Neural progenitor cell (in vitro differentiated cells): ENCODE measurements around the gene SELENOS. TPM values are rescaled to one million over a fixed set of nuclear protein-coding genes. Genes with fewer than 3 reads are reported as not detected.

Source experiments
- DNase-seq: peaks from one replicate; pipeline ENCODE4 v3.0.0-alpha.2; 2016; ENCODE audit warnings: low spot score
- H2AFZ ChIP-seq: fragments of 200-600 bp; sonication (generic); replicated peaks from 2 replicates; pipeline ENCODE4 v1.6.1; 2016; ENCODE audit warnings: antibody characterized with exemption
- H3F3A ChIP-seq: fragments of 200-600 bp; sonication (generic); 2 replicates; pipeline ENCODE4 v1.6.1; 2016; ENCODE audit warnings: antibody characterized with exemption, low read depth
- H3K27ac ChIP-seq: fragments of 200-600 bp; sonication (generic); 2 replicates; pipeline ENCODE4 v1.5.1; 2016; ENCODE audit warnings: mild to moderate bottlenecking
- H3K27me3 ChIP-seq: fragments of 200-600 bp; sonication (generic); 2 replicates; pipeline ENCODE4 v1.6.1; 2016; ENCODE audit warnings: mild to moderate bottlenecking, moderate library complexity
- H3K36me3 ChIP-seq: fragments of 200-600 bp; sonication (generic); 2 replicates; pipeline ENCODE4 v1.5.1; 2016
- H3K4me1 ChIP-seq: fragments of 200-600 bp; sonication (generic); 2 replicates; pipeline ENCODE4 v1.6.1; 2016; ENCODE audit warnings: mixed run types
- H3K4me2 ChIP-seq: fragments of 200-600 bp; sonication (generic); 2 replicates; pipeline ENCODE4 v1.6.1; 2016
- H3K4me3 ChIP-seq: fragments of 200-600 bp; sonication (generic); 2 replicates; pipeline ENCODE4 v1.5.1; 2016
- H3K79me2 ChIP-seq: fragments of 200-600 bp; sonication (generic); 2 replicates; pipeline ENCODE4 v1.6.1; 2016; ENCODE audit warnings: low read depth
- H3K9ac ChIP-seq: fragments of 200-600 bp; sonication (generic); 2 replicates; pipeline ENCODE4 v1.6.1; 2016
- H3K9me3 ChIP-seq: fragments of 200-600 bp; sonication (generic); 2 replicates; pipeline ENCODE4 v1.5.1; 2016; ENCODE audit warnings: low read depth
- H4K20me1 ChIP-seq: fragments of 200-600 bp; sonication (generic); 2 replicates; pipeline ENCODE4 v1.6.1; 2016; ENCODE audit warnings: low read depth
- H3K27ac Mint-ChIP-seq: 3 replicates; pipeline ENCODE4 v1.8.0; 2021; ENCODE audit warnings: mixed read lengths
- H3K27me3 Mint-ChIP-seq: 2 replicates; pipeline ENCODE4 v1.8.0; 2022; ENCODE audit warnings: low read depth, mild to moderate bottlenecking, inconsistent platforms, moderate library complexity, mixed read lengths; ENCODE audit not compliant: insufficient read depth
- H3K36me3 Mint-ChIP-seq: 3 replicates; pipeline ENCODE4 v1.8.0; 2021; ENCODE audit warnings: mixed read lengths
- H3K4me1 Mint-ChIP-seq: 3 replicates; pipeline ENCODE4 v1.8.0; 2021; ENCODE audit warnings: mixed read lengths
- H3K4me3 Mint-ChIP-seq: 3 replicates; pipeline ENCODE4 v1.8.0; 2021; ENCODE audit warnings: mild to moderate bottlenecking, moderate library complexity, mixed read lengths
- H3K9me3 Mint-ChIP-seq: 3 replicates; pipeline ENCODE4 v1.8.0; 2020; ENCODE audit warnings: mixed read lengths
- EZH2 ChIP-seq: fragments of 200-600 bp; sonication (generic); IDR thresholded peaks from 2 replicates; pipeline ENCODE4 v1.6.1; 2017; ENCODE audit warnings: antibody characterized with exemption, mild to moderate bottlenecking, moderate library complexity
- EZH2phosphoT487 ChIP-seq: fragments of 200-600 bp; sonication (generic); IDR thresholded peaks from 2 replicates; pipeline ENCODE4 v1.6.1; 2017; ENCODE audit warnings: antibody characterized with exemption
- total RNA-seq: library from RNA; depleted of rRNA; stranded (reverse); fragments of >200 nt; gene quantifications from 2 replicates; pipeline ENCODE4 v1.2.3, GENCODE V29; 2015; ENCODE audit warnings: low replicate concordance
- TF ChIP-seq, protein P1 (sequence below): fragments of 200-600 bp; sonication (generic); IDR thresholded peaks from 2 replicates; pipeline ENCODE4 v1.5.1; 2017; ENCODE audit warnings: antibody characterized with exemption, mild to moderate bottlenecking

SELENOS gene
- total RNA-seq, 1 donor from 2014 or later: 39.1 TPM

GRCh38 chr15:101310508-101310907 lies 33.2 kb upstream of the SELENOS start:
- no peak for DNase-seq
- H3K4me3 Mint-ChIP-seq: no peak overlapping the region
- no peaks in the 10 kb centered on the region for H3K9me3 ChIP-seq
- no peaks in the 10 kb centered on the region for H3F3A ChIP-seq
- H3K27me3 ChIP-seq: no peaks in the 10 kb centered on the region
- no peaks in the 10 kb centered on the region for H4K20me1 ChIP-seq
- peaks cover 5% of the 10 kb centered on the region for H3K4me1 ChIP-seq
- H3K27ac Mint-ChIP-seq: no peak overlapping the region
- no peaks in the 10 kb centered on the region for H3K9me3 Mint-ChIP-seq
- no peak overlapping the region for H2AFZ ChIP-seq
- H3K27ac ChIP-seq: no peak overlapping the region
- no peak overlapping the region for H3K4me3 ChIP-seq
- H3K4me2 ChIP-seq: no peak overlapping the region
- H3K9ac ChIP-seq: no peak overlapping the region
- TF ChIP-seq, protein P1, sequence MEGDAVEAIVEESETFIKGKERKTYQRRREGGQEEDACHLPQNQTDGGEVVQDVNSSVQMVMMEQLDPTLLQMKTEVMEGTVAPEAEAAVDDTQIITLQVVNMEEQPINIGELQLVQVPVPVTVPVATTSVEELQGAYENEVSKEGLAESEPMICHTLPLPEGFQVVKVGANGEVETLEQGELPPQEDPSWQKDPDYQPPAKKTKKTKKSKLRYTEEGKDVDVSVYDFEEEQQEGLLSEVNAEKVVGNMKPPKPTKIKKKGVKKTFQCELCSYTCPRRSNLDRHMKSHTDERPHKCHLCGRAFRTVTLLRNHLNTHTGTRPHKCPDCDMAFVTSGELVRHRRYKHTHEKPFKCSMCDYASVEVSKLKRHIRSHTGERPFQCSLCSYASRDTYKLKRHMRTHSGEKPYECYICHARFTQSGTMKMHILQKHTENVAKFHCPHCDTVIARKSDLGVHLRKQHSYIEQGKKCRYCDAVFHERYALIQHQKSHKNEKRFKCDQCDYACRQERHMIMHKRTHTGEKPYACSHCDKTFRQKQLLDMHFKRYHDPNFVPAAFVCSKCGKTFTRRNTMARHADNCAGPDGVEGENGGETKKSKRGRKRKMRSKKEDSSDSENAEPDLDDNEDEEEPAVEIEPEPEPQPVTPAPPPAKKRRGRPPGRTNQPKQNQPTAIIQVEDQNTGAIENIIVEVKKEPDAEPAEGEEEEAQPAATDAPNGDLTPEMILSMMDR: no peak
- TF ChIP-seq EZH2 (no peak), EZH2phosphoT487 (no peak)
- peaks cover 8% of the 10 kb centered on the region for H3K4me1 Mint-ChIP-seq
- H3K79me2 ChIP-seq: no peaks in the 10 kb centered on the region
- H3K27me3 Mint-ChIP-seq: no peaks in the 10 kb centered on the region
- H3K36me3 ChIP-seq: no peaks in the 10 kb centered on the region
- no peaks in the 10 kb centered on the region for H3K36me3 Mint-ChIP-seq

GRCh38 chr15:101310161-101310480 lies 32.8 kb upstream of the SELENOS start:
- Histone ChIP-seq H3K27me3 (no peaks in the 10 kb centered on the region), H3K4me3 (no peak overlapping the region), H3K9ac (no peak overlapping the region), H2AFZ (no peak overlapping the region), H3K9me3 (no peaks in the 10 kb centered on the region), H4K20me1 (no peaks in the 10 kb centered on the region), H3K27ac (no peak overlapping the region), H3F3A (no peaks in the 10 kb centered on the region), H3K4me2 (no peak overlapping the region), H3K4me1 (peaks cover 5% of the 10 kb centered on the region), H3K79me2 (no peaks in the 10 kb centered on the region), H3K36me3 (no peaks in the 10 kb centered on the region)
- H3K4me1 Mint-ChIP-seq: peaks cover 8% of the 10 kb centered on the region
- H3K27me3 Mint-ChIP-seq: no peaks in the 10 kb centered on the region
- no peaks in the 10 kb centered on the region for H3K9me3 Mint-ChIP-seq
- no peaks in the 10 kb centered on the region for H3K36me3 Mint-ChIP-seq
- H3K27ac Mint-ChIP-seq: no peak overlapping the region
- no peak overlapping the region for H3K4me3 Mint-ChIP-seq
- TF ChIP-seq EZH2 (no peak), EZH2phosphoT487 (no peak)
- TF ChIP-seq, protein P1: no peak
- no peak for DNase-seq

DNA sequence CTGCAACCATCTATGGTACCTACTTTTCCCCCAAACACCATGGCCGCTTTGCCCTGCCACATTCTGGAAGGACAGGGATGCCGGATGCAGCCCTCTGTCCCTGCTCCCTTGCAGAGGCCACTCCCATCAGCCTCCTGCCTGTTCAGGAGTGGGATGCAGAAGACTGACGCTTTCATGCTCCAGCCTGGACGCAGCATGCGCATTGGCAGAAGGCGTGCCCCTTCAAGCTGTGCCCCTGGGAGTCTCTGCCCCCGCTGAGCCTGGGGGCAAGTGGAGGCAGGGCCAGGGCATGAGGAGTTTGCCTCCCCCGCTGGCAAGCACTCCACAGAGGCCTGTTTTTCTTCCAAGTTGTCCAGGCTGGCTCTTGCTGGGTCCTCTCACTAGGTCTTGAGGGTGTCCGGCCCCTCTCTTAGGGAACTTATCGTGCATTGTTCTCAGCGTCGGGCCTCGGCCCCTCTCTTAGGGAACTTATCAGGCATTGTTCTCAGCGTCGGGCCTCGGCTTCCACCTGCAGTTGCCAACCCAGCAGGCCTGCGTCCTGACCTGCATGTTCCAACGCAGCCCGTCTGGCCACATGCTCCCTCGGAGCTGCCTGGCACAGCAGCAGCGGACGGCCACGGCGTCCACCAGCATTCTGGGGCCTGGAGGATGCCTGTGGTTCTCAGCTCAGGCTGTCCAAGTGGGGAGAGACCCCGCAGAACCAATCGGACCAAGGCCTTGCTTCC lies 32.3 kb upstream of the SELENOS start:
- Histone ChIP-seq H3K4me2 (no peak overlapping the region), H3K79me2 (no peaks in the 10 kb centered on the region), H3K9ac (no peak overlapping the region), H3K4me3 (no peak overlapping the region), H3K27me3 (no peaks in the 10 kb centered on the region), H3K36me3 (no peaks in the 10 kb centered on the region), H2AFZ (no peak overlapping the region), H3F3A (no peaks in the 10 kb centered on the region), H3K27ac (no peak overlapping the region), H3K4me1 (peaks cover 5% of the 10 kb centered on the region), H3K9me3 (no peaks in the 10 kb centered on the region), H4K20me1 (no peaks in the 10 kb centered on the region)
- Mint-ChIP-seq H3K9me3 (no peaks in the 10 kb centered on the region), H3K4me3 (no peak overlapping the region), H3K36me3 (no peaks in the 10 kb centered on the region), H3K27me3 (peaks cover 1% of the 10 kb centered on the region), H3K4me1 (peaks cover 8% of the 10 kb centered on the region), H3K27ac (no peak overlapping the region)
- DNase-seq: no peak
- TF ChIP-seq, protein P1: no peak
- TF ChIP-seq EZH2 (no peak), EZH2phosphoT487 (no peak)
